Lower lobe of right lung (tissue), 2 donors: Measurements from ENCODE around the gene HNRNPK. TPM values are rescaled to one million over a fixed set of nuclear protein-coding genes. Genes with fewer than 3 reads are reported as not detected.

Experiments used
- ATAC-seq, 2 donors: fragments of 200-7000 bp; cut with Tn5 transposase; one replicate each; pipeline ENCODE4 v1.9.1; 2020 to 2022; ENCODE audit warnings: mild to moderate bottlenecking in 2 of 2, moderate library complexity in 2 of 2
- DNase-seq: peaks from one replicate; pipeline ENCODE4 v3.0.0-alpha.2; 2020
- H3K27ac ChIP-seq: fragments of 200-600 bp; one replicate; pipeline ENCODE4 v1.8.0; 2022
- H3K27me3 ChIP-seq: fragments of 200-600 bp; one replicate; pipeline ENCODE4 v1.8.0; 2022; ENCODE audit warnings: low read depth
- H3K36me3 ChIP-seq: fragments of 200-600 bp; one replicate; pipeline ENCODE4 v1.8.0; 2022; ENCODE audit warnings: mild to moderate bottlenecking
- H3K4me1 ChIP-seq: fragments of 200-600 bp; one replicate; pipeline ENCODE4 v1.8.0; 2022
- H3K4me3 ChIP-seq: fragments of 200-600 bp; one replicate; pipeline ENCODE4 v1.8.0; 2022; ENCODE audit warnings: mild to moderate bottlenecking
- H3K9me3 ChIP-seq: fragments of 200-600 bp; one replicate; pipeline ENCODE4 v1.8.0; 2022
- CTCF ChIP-seq: fragments of 200-600 bp; IDR thresholded peaks from one replicate; pipeline ENCODE4 v1.8.0; 2022; ENCODE audit warnings: antibody characterized with exemption, mild to moderate bottlenecking
- intact Hi-C: fragments of 100-400 bp; cut with DNase I; formaldehyde crosslinking; loops from one replicate; pipeline ENCODE4 v1.11.0; 2022
- long read RNA-seq: library from polyadenylated mRNA; unstranded; transcript quantifications from one replicate; pipeline ENCODE4 v2.0.0, GENCODE V29; 2021
- total RNA-seq: library from RNA; stranded (reverse); fragmentation: NEBNext Ultra II Directional; extraction: Animal tissue kit (Norgen Biotek cat#: 25700); gene quantifications from one replicate; pipeline ENCODE4 v1.2.1, GENCODE V29; 2021
- donor health status: DM: no; HTN: yes; CAD: no; lungs with severe emphysema.

The HNRNPK gene
- total RNA-seq: 390 TPM
- long read RNA-seq, partial matches to known transcripts: 28 of 259 reads
- long read RNA-seq, other reads (novel, unspliced or antisense): 229 of 259 reads

GRCh38 chr9:83979812-83980394, at the start of gene HNRNPK:
TSS of gene HNRNPK (minus strand) at chr9:83980215. CDS start at chr9:83978252, 1,963 bp downstream.
- Histone ChIP-seq H3K27ac (peak within 1 kb of the TSS; percentile 97), H3K4me1 (peaks cover 48% of the 10 kb centered on the region), H3K4me3 (peak within 1 kb of the TSS; percentile 92), H3K27me3 (no peaks in the 10 kb centered on the region), H3K9me3 (no peaks in the 10 kb centered on the region), H3K36me3 (peaks cover 32% of the 10 kb centered on the region)
- intact Hi-C loops: no loop called here
- no peak for TF ChIP-seq CTCF
- DNase-seq (peak; percentile 98), ATAC-seq (peak; percentile 96 to 97)

- TF ChIP-seq CTCF: no peak
- Histone ChIP-seq H3K4me1 (no peaks in the 10 kb centered on the region), H3K9me3 (no peaks in the 10 kb centered on the region), H3K27me3 (no peaks in the 10 kb centered on the region), H3K27ac (no peak overlapping the region), H3K4me3 (no peak overlapping the region), H3K36me3 (no peaks in the 10 kb centered on the region)
- no peak for DNase-seq
- ATAC-seq: no peak
- intact Hi-C loops: no loop called here
Measured at GRCh38 chr9:84027201-84027600, 47.2 kb upstream of the HNRNPK start.

- no peak overlapping the region for H3K27ac ChIP-seq
- H3K4me1 ChIP-seq: no peaks in the 10 kb centered on the region
- no peaks in the 10 kb centered on the region for H3K36me3 ChIP-seq
- TF ChIP-seq CTCF: no peak
- no peaks in the 10 kb centered on the region for H3K9me3 ChIP-seq
- H3K27me3 ChIP-seq: no peaks in the 10 kb centered on the region
- no peak for DNase-seq
- no peak overlapping the region for H3K4me3 ChIP-seq
- no peak for ATAC-seq
- intact Hi-C loops: no loop called here
Measured at GRCh38 chr9:84024041-84024575, 44.1 kb upstream of the HNRNPK start.

- no peaks in the 10 kb centered on the region for H3K9me3 ChIP-seq
- TF ChIP-seq CTCF: no peak
- no peaks in the 10 kb centered on the region for H3K4me1 ChIP-seq
- H3K36me3 ChIP-seq: no peaks in the 10 kb centered on the region
- ATAC-seq (no peak), DNase-seq (no peak)
- H3K27me3 ChIP-seq: no peaks in the 10 kb centered on the region
- intact Hi-C loops: no loop called here
- no peak overlapping the region for H3K4me3 ChIP-seq
- no peak overlapping the region for H3K27ac ChIP-seq
Measured at GRCh38 chr9:84007662-84008061, 27.6 kb upstream of the HNRNPK start.

GRCh38 chr9:84003246-84003645, 23.2 kb upstream of the HNRNPK start:
- no peak overlapping the region for H3K4me3 ChIP-seq
- DNase-seq (no peak), ATAC-seq (no peak)
- intact Hi-C loops: no loop called here
- H3K9me3 ChIP-seq: no peaks in the 10 kb centered on the region
- no peak for TF ChIP-seq CTCF
- H3K4me1 ChIP-seq: no peaks in the 10 kb centered on the region
- no peaks in the 10 kb centered on the region for H3K36me3 ChIP-seq
- no peak overlapping the region for H3K27ac ChIP-seq
- H3K27me3 ChIP-seq: no peaks in the 10 kb centered on the region
